ENCODE results near the gene TRAF4. TPM values are rescaled to one million over a fixed set of nuclear protein-coding genes. Genes with fewer than 3 reads are reported as not detected.
A peak's percentile ranks its signal among the peaks of the same experiment; 100 is the strongest.

The TRAF4 gene
- total and polyA plus RNA-seq, 9 of the 15 experiments (the other 6 are each of a cell fraction or from before 2014, with no cell fraction given): 2.4 to 147 (median 72.4) TPM

- TF ChIP-seq CAMTA2 (CRISPR knock-in tag; conservative IDR thresholded peaks at IDR 0.05): no peak
- no peak for TF ChIP-seq CBX8 (IDR thresholded peaks at IDR 0.05; ENCODE audit: borderline replicate concordance, extremely low read depth, low read depth, low read length, poor library complexity, severe bottlenecking)
- no peak for TF ChIP-seq ZNF511 (CRISPR knock-in tag; IDR thresholded peaks at IDR 0.05)
- no peak for TF ChIP-seq ZNF583 (CRISPR knock-in tag; IDR thresholded peaks at IDR 0.05)
- no peak for TF ChIP-seq CBX2 (IDR thresholded peaks at IDR 0.05; ENCODE audit: insufficient read depth, low read length, poor library complexity, severe bottlenecking)
- TF ChIP-seq YBX1 (IDR thresholded peaks at IDR 0.05): no peak
- no peak for TF ChIP-seq TBL1XR1 (IDR thresholded peaks at IDR 0.05; ENCODE audit: low read length in 2 of 2)
- 0 out of 2 replicates have a peak, but pooled peaks have one; percentile 37 for TF ChIP-seq ZNF449 (CRISPR knock-in tag; IDR thresholded peaks at IDR 0.05)
- TF ChIP-seq TRIM25 (IDR thresholded peaks at IDR 0.05; ENCODE audit: borderline replicate concordance): no peak
- TF ChIP-seq SP2 (IDR thresholded peaks at IDR 0.05; ENCODE audit: extremely low read depth, low read depth, low read length, poor library complexity, severe bottlenecking): peak; percentile 3
- TF ChIP-seq KLF16 (IDR thresholded peaks at IDR 0.05): no peak
- no peak for TF ChIP-seq SPI1 (IDR thresholded peaks at IDR 0.05; ENCODE audit: borderline replicate concordance, low read depth, low read length)
- TF ChIP-seq HOMEZ (CRISPR knock-in tag; IDR thresholded peaks at IDR 0.05): no peak; the same call in 1 of the 2 replicates
- TF ChIP-seq MNT (conservative IDR thresholded peaks at IDR 0.05): no peak
- TF ChIP-seq TGIF2 (CRISPR knock-in tag; IDR thresholded peaks at IDR 0.05): no peak
- no peak for TF ChIP-seq RB1 (IDR thresholded peaks at IDR 0.05; ENCODE audit: low read depth)
- TF ChIP-seq RBM14 (IDR thresholded peaks at IDR 0.05; ENCODE audit: borderline replicate concordance, insufficient read depth, low read depth, low read length): peak; percentile 97; the same call in 1 of the 2 replicates
- no peak for TF ChIP-seq GATA2 (CRISPR knock-in tag; IDR thresholded peaks at IDR 0.05)
- TF ChIP-seq ZNF24 (IDR thresholded peaks at IDR 0.05): no peak
These were observed 18.1 kb upstream of the TRAF4 start (continued) for GRCh38 chr17:28725660-28726225.

Measured in K562 (cell line).